ENCODE measurements around the gene GPLD1.

GPLD1 gene

GRCh38 chr6:24444588-24444987 is 44.8 kb downstream of the GPLD1 start:
- Histone ChIP-seq H3K36me3 (ENCODE audit: control insufficient read depth, insufficient read depth, low read length) (no peaks in the 10 kb centered on the region), H3K4me3 (replicated peaks; ENCODE audit: low read depth, low read length) (no peak overlapping the region), H3K27me3 (replicated peaks; ENCODE audit: control insufficient read depth, insufficient read depth, low read length) (no peaks in the 10 kb centered on the region)
- no peak for DNase-seq (ENCODE audit: extremely low read depth, insufficient read length)
- TF ChIP-seq, protein P1, sequence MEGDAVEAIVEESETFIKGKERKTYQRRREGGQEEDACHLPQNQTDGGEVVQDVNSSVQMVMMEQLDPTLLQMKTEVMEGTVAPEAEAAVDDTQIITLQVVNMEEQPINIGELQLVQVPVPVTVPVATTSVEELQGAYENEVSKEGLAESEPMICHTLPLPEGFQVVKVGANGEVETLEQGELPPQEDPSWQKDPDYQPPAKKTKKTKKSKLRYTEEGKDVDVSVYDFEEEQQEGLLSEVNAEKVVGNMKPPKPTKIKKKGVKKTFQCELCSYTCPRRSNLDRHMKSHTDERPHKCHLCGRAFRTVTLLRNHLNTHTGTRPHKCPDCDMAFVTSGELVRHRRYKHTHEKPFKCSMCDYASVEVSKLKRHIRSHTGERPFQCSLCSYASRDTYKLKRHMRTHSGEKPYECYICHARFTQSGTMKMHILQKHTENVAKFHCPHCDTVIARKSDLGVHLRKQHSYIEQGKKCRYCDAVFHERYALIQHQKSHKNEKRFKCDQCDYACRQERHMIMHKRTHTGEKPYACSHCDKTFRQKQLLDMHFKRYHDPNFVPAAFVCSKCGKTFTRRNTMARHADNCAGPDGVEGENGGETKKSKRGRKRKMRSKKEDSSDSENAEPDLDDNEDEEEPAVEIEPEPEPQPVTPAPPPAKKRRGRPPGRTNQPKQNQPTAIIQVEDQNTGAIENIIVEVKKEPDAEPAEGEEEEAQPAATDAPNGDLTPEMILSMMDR (IDR thresholded peaks at IDR 0.05; ENCODE audit: insufficient read depth, low read length, poor library complexity, severe bottlenecking) = no peak

- Histone ChIP-seq H3K4me3 (replicated peaks; ENCODE audit: low read depth, low read length) (no peak overlapping the region), H3K36me3 (ENCODE audit: control insufficient read depth, insufficient read depth, low read length) (no peaks in the 10 kb centered on the region), H3K27me3 (replicated peaks; ENCODE audit: control insufficient read depth, insufficient read depth, low read length) (no peaks in the 10 kb centered on the region)
- no peak for DNase-seq (ENCODE audit: extremely low read depth, insufficient read length)
- TF ChIP-seq, protein P1 (IDR thresholded peaks at IDR 0.05; ENCODE audit: insufficient read depth, low read length, poor library complexity, severe bottlenecking) = no peak
Observed at GRCh38 chr6:24441599-24441904, 47.8 kb downstream of the GPLD1 start.

GRCh38 chr6:24440897-24441598 is 48.3 kb downstream of the GPLD1 start:
- H3K4me3 ChIP-seq (replicated peaks; ENCODE audit: low read depth, low read length) = no peak overlapping the region
- H3K27me3 ChIP-seq (replicated peaks; ENCODE audit: control insufficient read depth, insufficient read depth, low read length) = no peaks in the 10 kb centered on the region
- TF ChIP-seq, protein P1 (IDR thresholded peaks at IDR 0.05; ENCODE audit: insufficient read depth, low read length, poor library complexity, severe bottlenecking) = no peak
- H3K36me3 ChIP-seq (ENCODE audit: control insufficient read depth, insufficient read depth, low read length) = no peaks in the 10 kb centered on the region
- no peak for DNase-seq (ENCODE audit: extremely low read depth, insufficient read length)

- TF ChIP-seq, protein P1 (IDR thresholded peaks at IDR 0.05; ENCODE audit: insufficient read depth, low read length, poor library complexity, severe bottlenecking) = no peak
- Histone ChIP-seq H3K4me3 (replicated peaks; ENCODE audit: low read depth, low read length) (no peak overlapping the region), H3K36me3 (ENCODE audit: control insufficient read depth, insufficient read depth, low read length) (no peaks in the 10 kb centered on the region), H3K27me3 (replicated peaks; ENCODE audit: control insufficient read depth, insufficient read depth, low read length) (no peaks in the 10 kb centered on the region)
- DNase-seq (ENCODE audit: extremely low read depth, insufficient read length) = no peak
Observed at GRCh38 chr6:24439858-24440539, 49.4 kb downstream of the GPLD1 start.

GRCh38 chr6:24436979-24437378 is 52.4 kb downstream of the GPLD1 start:
- Histone ChIP-seq H3K27me3 (replicated peaks; ENCODE audit: control insufficient read depth, insufficient read depth, low read length) (no peaks in the 10 kb centered on the region), H3K36me3 (ENCODE audit: control insufficient read depth, insufficient read depth, low read length) (no peaks in the 10 kb centered on the region), H3K4me3 (replicated peaks; ENCODE audit: low read depth, low read length) (no peak overlapping the region)
- DNase-seq (ENCODE audit: extremely low read depth, insufficient read length) = no peak
- TF ChIP-seq, protein P1 (IDR thresholded peaks at IDR 0.05; ENCODE audit: insufficient read depth, low read length, poor library complexity, severe bottlenecking) = no peak
